ENCODE measurements around the gene UTP25.
"Not testable (repeated sequence)": the region's sequence is repeated elsewhere in the genome, so short reads cannot be mapped to it uniquely, and the experiment has no call there.

UTP25 gene

DNA sequence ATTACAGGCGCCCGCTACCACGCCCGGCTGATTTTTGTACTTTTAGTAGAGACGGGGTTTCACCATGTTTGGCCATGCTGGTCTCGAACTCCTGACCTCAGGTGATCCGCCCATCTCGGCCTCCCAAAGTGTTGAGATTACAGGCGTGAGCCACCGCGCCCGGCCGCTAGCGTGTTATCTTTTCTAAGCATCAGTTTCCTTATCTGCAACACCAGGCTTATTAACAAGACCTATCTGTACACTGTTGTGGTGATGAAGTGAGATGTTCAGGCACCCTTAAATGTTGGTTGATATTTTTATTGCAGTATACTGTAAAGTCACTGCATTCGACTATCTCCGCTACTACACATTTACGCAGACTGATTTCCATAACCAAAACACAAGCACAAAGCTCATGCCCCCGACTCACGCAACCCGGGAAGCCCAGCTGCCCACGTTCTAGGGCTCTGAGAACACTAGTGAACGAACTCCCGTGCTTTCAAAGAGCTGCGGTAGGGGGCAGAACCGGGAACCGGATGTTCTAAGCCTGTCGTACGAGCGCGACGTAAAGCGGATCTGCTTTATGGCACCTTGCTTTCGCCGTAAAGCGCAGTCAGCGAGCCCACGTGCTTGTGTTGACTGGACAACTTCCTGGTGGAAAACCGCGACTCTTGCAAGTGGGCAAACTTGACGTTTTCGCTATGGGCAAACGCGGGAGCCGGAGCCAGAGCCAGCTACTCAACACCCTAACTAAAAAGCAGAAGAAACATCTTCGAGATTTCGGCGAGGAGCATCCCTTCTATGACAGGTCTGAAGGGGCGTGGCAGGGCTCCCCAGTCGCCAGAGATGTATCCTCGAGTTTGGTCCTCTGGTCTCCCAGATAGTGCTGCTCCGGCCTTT lies at the start of gene UTP25:
TSS of gene UTP25 (plus strand) at position 589 of the 879 bp plus-strand sequence. CDS start at position 681, 92 bp downstream.
- peak; percentile 91 for DNase-seq

- DNase-seq: no peak
Observed at GRCh38 chr1:209778102-209778501, 49.7 kb upstream of the UTP25 start.

DNA sequence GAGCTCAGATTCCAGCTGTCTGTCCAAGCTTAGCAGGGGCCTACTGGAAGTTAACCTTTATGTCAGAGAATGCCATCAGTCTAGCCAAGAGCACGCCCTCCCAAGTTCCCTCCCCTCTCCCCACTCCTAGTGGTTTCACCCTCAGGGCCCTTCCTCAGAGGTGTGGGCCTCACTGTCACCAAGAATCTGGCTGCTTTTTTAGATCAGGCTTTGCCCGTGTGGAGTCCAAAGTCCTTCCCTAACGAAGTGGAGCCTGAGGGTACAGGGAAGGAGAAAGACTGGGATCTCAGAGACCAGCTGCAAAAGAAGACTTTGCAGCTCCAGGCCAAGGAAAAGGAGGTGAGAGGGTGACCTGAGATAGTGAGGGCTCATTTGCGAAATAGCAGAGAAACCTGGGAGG lies 47.5 kb upstream of the UTP25 start:
- DNase-seq: no peak

GRCh38 chr1:209783386-209783785 lies 44.4 kb upstream of the UTP25 start:
- DNase-seq: no peak

GRCh38 chr1:209784265-209785169 lies 43.3 kb upstream of the UTP25 start, which contains the start of gene C1orf74:
C1orf74 (minus strand) TSS chr1:209784559; CDS start chr1:209783634, 925 bp downstream.
- peak; percentile 99 for DNase-seq

DNA sequence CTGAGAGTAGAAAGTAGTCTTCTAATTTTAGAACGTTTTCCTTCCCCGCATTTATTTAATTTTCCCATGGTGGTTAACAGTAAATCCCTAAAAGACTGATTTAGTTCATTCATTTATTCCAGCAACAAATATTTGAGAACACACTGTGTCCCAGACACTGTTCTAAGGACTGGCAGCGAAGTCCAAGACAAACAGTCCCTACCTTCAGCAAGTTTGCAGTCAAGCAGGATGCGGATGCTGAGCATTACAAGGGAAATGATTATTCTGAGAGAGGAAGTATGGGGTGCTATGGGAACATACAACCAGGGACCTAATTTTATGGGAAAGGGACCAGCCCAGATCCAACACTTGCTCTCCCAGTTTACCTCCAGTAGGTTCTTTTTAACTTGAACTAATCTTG lies 42.2 kb upstream of the UTP25 start:
- DNase-seq: no peak

- no peak for DNase-seq
Observed at GRCh38 chr1:209786146-209786545, 41.6 kb upstream of the UTP25 start.

GRCh38 chr1:209787551-209787950 lies 40.2 kb upstream of the UTP25 start:
- no peak for DNase-seq

- DNase-seq: no peak
Observed at GRCh38 chr1:209789245-209789644, 38.5 kb upstream of the UTP25 start.

DNA sequence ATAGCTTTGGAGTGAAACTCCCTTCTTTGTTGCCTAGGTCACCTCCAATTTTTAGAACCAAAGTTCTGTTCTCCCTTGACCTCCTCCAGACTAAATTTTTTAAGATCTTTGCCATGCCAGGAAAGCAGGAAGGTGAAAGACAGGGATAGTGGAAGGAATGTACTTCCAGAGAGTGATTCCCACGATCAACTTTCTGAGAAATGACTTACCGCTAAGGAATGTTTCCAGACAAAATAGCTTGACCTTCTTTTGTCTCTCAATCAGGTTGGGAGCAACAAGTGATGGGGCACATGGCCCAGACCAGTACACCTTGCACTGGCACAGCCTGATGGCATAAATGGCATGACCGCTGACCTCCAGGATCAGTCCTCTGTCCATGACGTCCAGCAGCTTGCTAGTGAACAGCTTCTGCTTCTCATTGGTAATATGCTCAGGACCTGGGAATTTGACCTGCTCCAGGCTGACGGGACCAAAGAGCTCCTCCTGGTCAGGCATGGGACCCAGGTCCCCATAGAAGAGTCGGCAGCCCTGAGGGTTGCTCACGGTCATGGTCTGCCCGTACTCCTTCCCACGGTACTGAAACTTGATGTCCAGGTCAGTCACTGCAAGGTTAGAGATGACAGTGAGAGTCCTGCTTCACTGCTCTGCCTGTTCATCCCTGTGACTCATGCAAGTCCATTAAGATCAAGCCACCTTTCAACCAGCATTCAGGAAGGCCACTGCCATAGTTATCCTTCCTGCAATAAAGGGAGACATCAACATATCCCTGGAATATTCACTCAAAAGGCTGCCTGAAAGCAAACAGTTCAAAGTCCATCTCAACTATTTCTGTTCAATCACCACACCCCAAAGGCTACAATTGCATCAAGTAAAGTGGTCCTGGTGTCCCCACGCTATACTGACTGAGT lies 37.2 kb upstream of the UTP25 start:
- no peak for DNase-seq

DNA sequence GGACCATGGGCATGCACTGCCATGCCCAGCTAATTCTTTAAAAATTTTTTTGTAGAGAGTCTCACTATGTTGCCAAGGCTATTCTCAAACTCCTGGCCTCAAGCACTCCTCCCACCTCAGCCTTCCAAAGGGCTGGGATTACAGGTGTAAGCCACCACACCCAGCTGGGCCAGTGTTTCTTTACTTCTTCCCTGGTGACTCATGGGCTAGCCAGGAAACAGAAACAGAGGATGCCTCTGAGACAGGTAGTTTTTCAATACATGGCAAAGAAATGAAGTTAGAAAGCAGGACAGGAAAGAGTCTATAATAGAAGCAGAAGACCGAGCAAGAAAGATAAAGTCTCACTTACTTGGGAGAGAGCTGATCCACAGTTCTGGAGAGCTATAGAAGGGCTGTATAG lies 35.9 kb upstream of the UTP25 start:
- no peak for DNase-seq

- not testable (repeated sequence) for DNase-seq
Observed at GRCh38 chr1:209793711-209794110, 34.1 kb upstream of the UTP25 start.

- DNase-seq: no peak
Observed at GRCh38 chr1:209797978-209798639, 29.7 kb upstream of the UTP25 start.

DNA sequence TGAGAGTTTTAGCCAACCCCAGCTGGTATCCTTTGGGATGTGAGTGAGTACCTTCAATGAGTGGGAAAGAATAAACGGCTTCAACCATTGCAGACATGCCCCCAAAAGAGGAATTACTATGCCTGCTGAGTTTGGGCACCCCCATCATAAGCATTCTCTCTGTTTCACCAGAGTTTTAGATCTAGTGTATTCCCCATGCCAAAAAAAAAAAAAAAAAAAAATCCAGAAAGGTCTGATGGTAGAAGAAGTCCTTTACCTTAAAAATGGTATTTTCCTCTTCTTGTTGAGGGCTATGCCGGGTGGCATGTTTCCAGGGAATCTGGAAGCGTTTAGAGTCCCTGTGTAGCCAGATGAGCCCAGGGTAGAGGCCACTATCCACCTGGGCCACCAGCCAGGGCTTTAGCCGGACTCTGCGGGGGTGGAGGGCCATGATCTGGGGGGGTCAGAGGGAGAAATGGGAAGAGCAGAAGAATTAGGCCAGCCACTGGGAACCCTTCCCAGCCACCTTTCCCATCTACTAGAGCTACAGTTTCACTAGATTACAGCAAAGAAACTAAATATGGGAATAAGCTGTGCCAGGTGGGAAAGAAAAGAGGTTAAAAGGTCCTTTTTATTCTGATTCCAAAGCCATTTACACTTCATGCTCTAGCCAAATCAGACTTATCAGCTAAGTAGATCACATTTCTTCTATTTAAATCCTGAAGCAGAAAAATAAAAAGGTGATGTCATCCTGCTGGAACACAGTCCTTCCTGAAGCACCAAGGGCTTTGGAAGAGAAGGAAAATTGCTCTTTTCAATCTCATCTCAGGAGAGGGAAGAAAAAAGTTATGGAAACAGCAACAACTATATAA lies 26.6 kb upstream of the UTP25 start:
- DNase-seq: no peak

- no peak for DNase-seq
Observed at GRCh38 chr1:209802117-209802779, 25.5 kb upstream of the UTP25 start.

GRCh38 chr1:209802780-209803152 lies 25.0 kb upstream of the UTP25 start:
- no peak for DNase-seq

DNA sequence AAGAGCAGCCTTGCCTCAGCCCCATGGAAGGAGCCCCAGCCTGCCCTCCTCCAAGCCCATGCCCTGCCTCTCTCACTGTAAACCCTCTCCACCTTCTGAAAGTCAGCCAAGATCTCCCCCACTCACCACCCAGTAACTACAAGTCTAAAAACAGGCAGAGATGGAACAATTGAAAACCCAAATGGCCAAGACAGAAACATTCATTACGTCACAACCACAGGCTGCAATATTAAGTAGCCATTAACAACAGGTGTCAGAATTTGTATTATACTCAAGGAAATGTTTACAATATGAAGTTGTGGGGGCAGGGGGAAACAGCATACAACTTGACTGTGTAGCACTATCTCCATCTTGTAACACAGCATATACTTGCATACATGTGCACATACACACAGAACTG lies 24.2 kb upstream of the UTP25 start:
- no peak for DNase-seq

- DNase-seq: no peak
Observed at GRCh38 chr1:209805341-209805781, 22.4 kb upstream of the UTP25 start.

DNA sequence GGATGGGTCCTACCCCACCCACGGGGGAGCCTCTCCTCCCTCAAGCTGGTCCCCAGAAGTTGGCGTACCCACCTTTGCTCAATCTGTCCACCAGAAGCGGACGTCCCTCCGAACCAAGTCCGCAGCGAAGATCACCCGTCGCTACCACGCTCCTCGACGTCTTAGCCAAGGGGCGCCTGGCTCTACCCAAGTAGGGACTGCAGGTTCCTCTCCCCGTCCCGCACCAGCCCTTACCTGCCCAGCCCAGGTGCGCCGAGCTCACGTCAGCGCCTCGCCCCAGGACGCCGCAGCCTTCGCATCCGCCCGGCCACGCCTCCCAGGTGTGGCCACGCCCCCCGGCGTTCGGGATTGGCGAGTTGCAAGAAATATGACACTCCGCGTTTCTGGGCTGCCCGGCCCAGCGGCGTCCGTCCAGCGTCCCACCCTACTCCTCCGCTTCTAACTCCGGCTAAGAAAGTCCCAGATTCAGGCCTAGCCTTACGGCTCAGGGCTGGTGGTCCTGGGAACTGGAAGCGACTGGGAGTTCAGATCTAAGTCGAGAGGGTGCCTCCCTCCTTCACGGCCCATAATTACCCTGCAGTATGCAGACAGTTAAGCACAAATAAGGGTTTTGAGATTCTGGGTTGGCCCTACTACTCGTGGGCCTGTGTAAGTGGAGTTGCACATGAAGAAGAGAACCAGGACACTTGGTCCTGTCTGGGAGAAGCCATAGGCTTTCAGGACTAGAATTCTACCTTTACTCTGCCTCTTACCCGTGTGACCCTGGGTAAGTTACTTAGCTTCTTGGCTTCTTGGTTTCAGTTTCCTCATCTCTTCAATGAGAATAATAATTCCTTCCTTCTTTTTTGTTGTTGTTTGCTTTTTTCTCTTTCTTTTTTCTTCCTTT lies 21.7 kb upstream of the UTP25 start, which contains the start of gene IRF6:
TSS of gene IRF6 (minus strand) at position 268 of the 886 bp plus-strand sequence. CDS start 4,729 bp downstream, outside the sequence.
- peak; percentile 86 for DNase-seq

Data from NCI-H1105 (cell line).